Measurements from ENCODE around the gene BBX.

BBX gene

GRCh38 chr3:107794664-107795443 is 272.1 kb downstream of the BBX start:
- TF ChIP-seq TAF1 (IDR thresholded peaks at IDR 0.05; ENCODE audit: borderline replicate concordance, insufficient read depth, low read length) = no peak
- TF ChIP-seq, protein P1, sequence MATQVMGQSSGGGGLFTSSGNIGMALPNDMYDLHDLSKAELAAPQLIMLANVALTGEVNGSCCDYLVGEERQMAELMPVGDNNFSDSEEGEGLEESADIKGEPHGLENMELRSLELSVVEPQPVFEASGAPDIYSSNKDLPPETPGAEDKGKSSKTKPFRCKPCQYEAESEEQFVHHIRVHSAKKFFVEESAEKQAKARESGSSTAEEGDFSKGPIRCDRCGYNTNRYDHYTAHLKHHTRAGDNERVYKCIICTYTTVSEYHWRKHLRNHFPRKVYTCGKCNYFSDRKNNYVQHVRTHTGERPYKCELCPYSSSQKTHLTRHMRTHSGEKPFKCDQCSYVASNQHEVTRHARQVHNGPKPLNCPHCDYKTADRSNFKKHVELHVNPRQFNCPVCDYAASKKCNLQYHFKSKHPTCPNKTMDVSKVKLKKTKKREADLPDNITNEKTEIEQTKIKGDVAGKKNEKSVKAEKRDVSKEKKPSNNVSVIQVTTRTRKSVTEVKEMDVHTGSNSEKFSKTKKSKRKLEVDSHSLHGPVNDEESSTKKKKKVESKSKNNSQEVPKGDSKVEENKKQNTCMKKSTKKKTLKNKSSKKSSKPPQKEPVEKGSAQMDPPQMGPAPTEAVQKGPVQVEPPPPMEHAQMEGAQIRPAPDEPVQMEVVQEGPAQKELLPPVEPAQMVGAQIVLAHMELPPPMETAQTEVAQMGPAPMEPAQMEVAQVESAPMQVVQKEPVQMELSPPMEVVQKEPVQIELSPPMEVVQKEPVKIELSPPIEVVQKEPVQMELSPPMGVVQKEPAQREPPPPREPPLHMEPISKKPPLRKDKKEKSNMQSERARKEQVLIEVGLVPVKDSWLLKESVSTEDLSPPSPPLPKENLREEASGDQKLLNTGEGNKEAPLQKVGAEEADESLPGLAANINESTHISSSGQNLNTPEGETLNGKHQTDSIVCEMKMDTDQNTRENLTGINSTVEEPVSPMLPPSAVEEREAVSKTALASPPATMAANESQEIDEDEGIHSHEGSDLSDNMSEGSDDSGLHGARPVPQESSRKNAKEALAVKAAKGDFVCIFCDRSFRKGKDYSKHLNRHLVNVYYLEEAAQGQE (IDR thresholded peaks at IDR 0.05; ENCODE audit: insufficient read depth in 1 of 2, low read depth in 2 of 2, low read length in 2 of 2) = no peak
- TF ChIP-seq SIN3A (IDR thresholded peaks at IDR 0.05; ENCODE audit: borderline replicate concordance, insufficient read depth, low read length) = no peak
- no peak for TF ChIP-seq POLR2AphosphoS5 (IDR thresholded peaks at IDR 0.05; ENCODE audit: low read depth, low read length)
- no peak for TF ChIP-seq FOXP2 (optimal IDR thresholded peaks at IDR 0.05; ENCODE audit: borderline replicate concordance, extremely low read depth, extremely low read length, insufficient read depth)

DNA sequence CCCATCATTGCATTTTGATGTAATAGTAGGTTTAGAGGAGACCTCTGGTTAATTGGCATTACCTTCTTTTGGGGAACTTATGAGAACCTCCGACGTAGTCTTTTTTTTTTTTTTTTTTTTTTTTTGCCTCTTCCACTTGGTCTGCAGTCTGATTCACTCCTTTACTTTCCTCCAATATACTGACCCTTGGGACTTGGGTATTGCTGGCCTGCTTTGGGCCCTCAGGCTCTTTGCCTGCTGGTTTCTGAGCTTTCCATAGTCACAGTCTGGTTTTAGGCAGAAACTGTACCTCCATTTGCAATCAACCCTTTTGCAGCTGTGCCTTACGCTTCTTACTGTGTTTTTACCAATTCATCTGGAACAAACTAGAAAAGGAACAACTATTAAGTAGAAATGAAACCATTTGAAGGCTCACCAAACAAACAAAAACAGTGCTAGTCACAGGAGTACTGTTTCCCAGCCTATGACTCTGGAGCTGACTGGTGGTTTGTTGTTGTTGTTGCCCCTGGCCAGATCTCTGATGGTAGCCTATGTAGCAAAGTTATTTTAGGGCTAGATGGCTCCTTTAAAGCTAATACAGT is 272.8 kb downstream of the BBX start:
- TF ChIP-seq FOXP2 (optimal IDR thresholded peaks at IDR 0.05; ENCODE audit: borderline replicate concordance, extremely low read depth, extremely low read length, insufficient read depth) (no peak), POLR2AphosphoS5 (IDR thresholded peaks at IDR 0.05; ENCODE audit: low read depth, low read length) (no peak), TAF1 (IDR thresholded peaks at IDR 0.05; ENCODE audit: borderline replicate concordance, insufficient read depth, low read length) (no peak), SIN3A (IDR thresholded peaks at IDR 0.05; ENCODE audit: borderline replicate concordance, insufficient read depth, low read length) (no peak)
- TF ChIP-seq, protein P1 (IDR thresholded peaks at IDR 0.05; ENCODE audit: insufficient read depth in 1 of 2, low read depth in 2 of 2, low read length in 2 of 2) = no peak

- TF ChIP-seq TAF1 (IDR thresholded peaks at IDR 0.05; ENCODE audit: borderline replicate concordance, insufficient read depth, low read length) (no peak), POLR2AphosphoS5 (IDR thresholded peaks at IDR 0.05; ENCODE audit: low read depth, low read length) (no peak), FOXP2 (optimal IDR thresholded peaks at IDR 0.05; ENCODE audit: borderline replicate concordance, extremely low read depth, extremely low read length, insufficient read depth) (no peak), SIN3A (IDR thresholded peaks at IDR 0.05; ENCODE audit: borderline replicate concordance, insufficient read depth, low read length) (no peak)
- TF ChIP-seq, protein P1 (IDR thresholded peaks at IDR 0.05; ENCODE audit: insufficient read depth in 1 of 2, low read depth in 2 of 2, low read length in 2 of 2) = no peak
Observed at GRCh38 chr3:107796791-107797190, 274.0 kb downstream of the BBX start.

DNA sequence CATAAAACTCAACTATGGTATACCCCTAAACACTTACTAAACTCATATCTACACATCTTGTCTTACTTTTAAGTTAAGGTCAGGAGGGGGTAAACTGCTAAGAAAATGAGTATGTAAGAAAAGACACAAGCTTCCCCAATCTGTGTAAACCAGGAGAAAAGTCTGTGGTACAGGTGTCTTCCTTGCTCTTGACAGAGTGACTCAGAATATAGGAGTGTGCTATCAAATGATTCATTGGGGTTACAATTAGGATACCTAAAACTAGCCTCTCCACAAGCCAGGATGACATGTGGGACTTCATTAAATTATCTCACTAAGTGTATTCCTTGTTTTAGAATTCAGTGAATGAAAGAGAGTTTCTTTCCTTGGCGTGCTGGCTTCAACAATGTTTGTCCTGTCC is 274.8 kb downstream of the BBX start:
- TF ChIP-seq SIN3A (IDR thresholded peaks at IDR 0.05; ENCODE audit: borderline replicate concordance, insufficient read depth, low read length) (no peak), POLR2AphosphoS5 (IDR thresholded peaks at IDR 0.05; ENCODE audit: low read depth, low read length) (no peak), FOXP2 (optimal IDR thresholded peaks at IDR 0.05; ENCODE audit: borderline replicate concordance, extremely low read depth, extremely low read length, insufficient read depth) (no peak), TAF1 (IDR thresholded peaks at IDR 0.05; ENCODE audit: borderline replicate concordance, insufficient read depth, low read length) (no peak)
- TF ChIP-seq, protein P1 (IDR thresholded peaks at IDR 0.05; ENCODE audit: insufficient read depth in 1 of 2, low read depth in 2 of 2, low read length in 2 of 2) = no peak

Data from PFSK-1 (cell line).